ENCODE data around the gene LNP1.

DNA sequence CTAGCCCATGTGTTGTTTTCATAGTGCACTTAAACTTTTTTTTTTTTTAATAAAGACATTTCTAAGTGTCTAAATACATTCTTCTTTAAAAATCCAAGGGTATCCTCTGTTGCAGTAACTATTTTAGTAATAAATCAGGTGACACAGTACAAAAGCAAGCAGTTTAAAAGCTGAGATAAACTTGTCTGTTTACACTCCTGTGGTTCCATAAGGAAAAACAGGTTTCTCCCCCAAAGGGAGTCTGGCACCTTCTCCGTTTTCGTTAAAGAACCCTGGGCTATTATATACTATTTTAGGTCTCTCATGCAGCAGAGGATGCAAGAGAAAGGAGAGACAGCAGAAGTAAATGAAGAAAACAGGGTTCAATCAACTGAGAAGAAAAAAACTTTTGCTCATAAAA, 47.9 kb downstream of the LNP1 start:
- no peak for TF ChIP-seq EZH2 (IDR thresholded peaks at IDR 0.05; ENCODE audit: borderline replicate concordance, control insufficient read depth, low read depth, low read length)
- TF ChIP-seq EGR1 (IDR thresholded peaks at IDR 0.05; ENCODE audit: borderline replicate concordance in 1 of 2, low read depth in 2 of 2, low read length in 2 of 2), result no peak
- no peak for TF ChIP-seq POLR2AphosphoS2 (IDR thresholded peaks at IDR 0.05; ENCODE audit: low read depth, low read length)
- TF ChIP-seq, protein P1, sequence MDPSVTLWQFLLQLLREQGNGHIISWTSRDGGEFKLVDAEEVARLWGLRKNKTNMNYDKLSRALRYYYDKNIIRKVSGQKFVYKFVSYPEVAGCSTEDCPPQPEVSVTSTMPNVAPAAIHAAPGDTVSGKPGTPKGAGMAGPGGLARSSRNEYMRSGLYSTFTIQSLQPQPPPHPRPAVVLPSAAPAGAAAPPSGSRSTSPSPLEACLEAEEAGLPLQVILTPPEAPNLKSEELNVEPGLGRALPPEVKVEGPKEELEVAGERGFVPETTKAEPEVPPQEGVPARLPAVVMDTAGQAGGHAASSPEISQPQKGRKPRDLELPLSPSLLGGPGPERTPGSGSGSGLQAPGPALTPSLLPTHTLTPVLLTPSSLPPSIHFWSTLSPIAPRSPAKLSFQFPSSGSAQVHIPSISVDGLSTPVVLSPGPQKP (IDR thresholded peaks at IDR 0.05; ENCODE audit: low read depth, low read length), result no peak
- TF ChIP-seq JUND (IDR thresholded peaks at IDR 0.05; ENCODE audit: low read depth, low read length), result no peak
- TF ChIP-seq, protein P2, sequence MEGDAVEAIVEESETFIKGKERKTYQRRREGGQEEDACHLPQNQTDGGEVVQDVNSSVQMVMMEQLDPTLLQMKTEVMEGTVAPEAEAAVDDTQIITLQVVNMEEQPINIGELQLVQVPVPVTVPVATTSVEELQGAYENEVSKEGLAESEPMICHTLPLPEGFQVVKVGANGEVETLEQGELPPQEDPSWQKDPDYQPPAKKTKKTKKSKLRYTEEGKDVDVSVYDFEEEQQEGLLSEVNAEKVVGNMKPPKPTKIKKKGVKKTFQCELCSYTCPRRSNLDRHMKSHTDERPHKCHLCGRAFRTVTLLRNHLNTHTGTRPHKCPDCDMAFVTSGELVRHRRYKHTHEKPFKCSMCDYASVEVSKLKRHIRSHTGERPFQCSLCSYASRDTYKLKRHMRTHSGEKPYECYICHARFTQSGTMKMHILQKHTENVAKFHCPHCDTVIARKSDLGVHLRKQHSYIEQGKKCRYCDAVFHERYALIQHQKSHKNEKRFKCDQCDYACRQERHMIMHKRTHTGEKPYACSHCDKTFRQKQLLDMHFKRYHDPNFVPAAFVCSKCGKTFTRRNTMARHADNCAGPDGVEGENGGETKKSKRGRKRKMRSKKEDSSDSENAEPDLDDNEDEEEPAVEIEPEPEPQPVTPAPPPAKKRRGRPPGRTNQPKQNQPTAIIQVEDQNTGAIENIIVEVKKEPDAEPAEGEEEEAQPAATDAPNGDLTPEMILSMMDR (IDR thresholded peaks at IDR 0.05 in 2 of 3, conservative IDR thresholded peaks at IDR 0.05 in 1 of 3; ENCODE audit: control insufficient read depth in 2 of 3, extremely low read depth in 1 of 3, insufficient read depth in 1 of 3, low read depth in 3 of 3, low read length in 3 of 3), result no peak
- TF ChIP-seq, protein P3, sequence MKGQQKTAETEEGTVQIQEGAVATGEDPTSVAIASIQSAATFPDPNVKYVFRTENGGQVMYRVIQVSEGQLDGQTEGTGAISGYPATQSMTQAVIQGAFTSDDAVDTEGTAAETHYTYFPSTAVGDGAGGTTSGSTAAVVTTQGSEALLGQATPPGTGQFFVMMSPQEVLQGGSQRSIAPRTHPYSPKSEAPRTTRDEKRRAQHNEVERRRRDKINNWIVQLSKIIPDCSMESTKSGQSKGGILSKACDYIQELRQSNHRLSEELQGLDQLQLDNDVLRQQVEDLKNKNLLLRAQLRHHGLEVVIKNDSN (IDR thresholded peaks at IDR 0.05; ENCODE audit: borderline replicate concordance, extremely low read length, insufficient read depth, low read depth, low read length), result no peak
- no peak for TF ChIP-seq SREBF2 (IDR thresholded peaks at IDR 0.05; ENCODE audit: low read length)
